Neural cell (in vitro differentiated cells): ENCODE data around the gene SEC22A. TPM values are rescaled to one million over a fixed set of nuclear protein-coding genes. Genes with fewer than 3 reads are reported as not detected.

Source experiments
- H2AFZ ChIP-seq: fragments of 200-600, 300-800 bp; sonication (generic), shearing (Covaris generic); 2 replicates; pipeline ENCODE4 v1.6.0; 2014; ENCODE audit warnings: low read depth, mild to moderate bottlenecking, antibody characterized with exemption, low read length, moderate library complexity
- H3F3A ChIP-seq: fragments of 200-600 bp; shearing (Covaris generic); 2 replicates; pipeline ENCODE4 v1.6.1; 2016; ENCODE audit warnings: mild to moderate bottlenecking, moderate library complexity, mixed read lengths, antibody characterized with exemption, low read length; ENCODE audit not compliant: insufficient read depth, poor library complexity, severe bottlenecking
- H3K27ac ChIP-seq: fragments of 200-600, 300-800 bp; sonication (generic), shearing (Covaris generic); 2 replicates; pipeline ENCODE4 v1.5.1; 2014; ENCODE audit warnings: mild to moderate bottlenecking, low read length, moderate library complexity
- H3K27me3 ChIP-seq: fragments of 300-800, 200-600 bp; sonication (generic), shearing (Covaris generic); 2 replicates; pipeline ENCODE4 v1.6.0; 2014; ENCODE audit warnings: mild to moderate bottlenecking, low read depth, low read length, moderate library complexity; ENCODE audit not compliant: insufficient read depth
- H3K36me3 ChIP-seq: fragments of 300-800, 200-600 bp; sonication (generic), shearing (Covaris generic); 2 replicates; pipeline ENCODE4 v1.5.1; 2014; ENCODE audit warnings: mild to moderate bottlenecking, antibody characterized with exemption, low read length, moderate library complexity; ENCODE audit not compliant: insufficient read depth
- H3K4me2 ChIP-seq: fragments of 300-800, 200-600 bp; sonication (generic), shearing (Covaris generic); 2 replicates; pipeline ENCODE4 v1.6.0; 2014; ENCODE audit warnings: mild to moderate bottlenecking, low read length
- H3K4me3 ChIP-seq: fragments of 300-800, 200-600 bp; sonication (generic), shearing (Covaris generic); 2 replicates; pipeline ENCODE4 v1.5.1; 2014; ENCODE audit warnings: mild to moderate bottlenecking, low read length, moderate library complexity
- H3K79me2 ChIP-seq: fragments of 200-600 bp; shearing (Covaris generic); replicated peaks from 2 replicates; pipeline ENCODE4 v1.6.0; 2014; ENCODE audit warnings: mild to moderate bottlenecking, low read length, moderate library complexity; ENCODE audit not compliant: insufficient read depth
- H3K9ac ChIP-seq: fragments of 300-800, 200-600 bp; sonication (generic), shearing (Covaris generic); 2 replicates; pipeline ENCODE4 v1.6.1; 2016; ENCODE audit warnings: mild to moderate bottlenecking, low read length, mixed read lengths
- H3K9me2 ChIP-seq: fragments of 200-600 bp; shearing (Covaris generic); 2 replicates; pipeline ENCODE4 v1.6.1; 2016; ENCODE audit warnings: mild to moderate bottlenecking, low read length, mixed read lengths; ENCODE audit not compliant: insufficient read depth
- H3K9me3 ChIP-seq: fragments of 200-600, 300-800 bp; sonication (generic), shearing (Covaris generic); 2 replicates; pipeline ENCODE4 v1.6.1; 2016; ENCODE audit warnings: mild to moderate bottlenecking, mixed run types, low read length, moderate library complexity, mixed read lengths
- H4K20me1 ChIP-seq: fragments of 200-600 bp; shearing (Covaris generic); 2 replicates; pipeline ENCODE4 v1.6.1; 2016; ENCODE audit warnings: mild to moderate bottlenecking, mixed run types; ENCODE audit not compliant: insufficient read depth
- CTCF ChIP-seq: fragments of 450-650 bp; IDR thresholded peaks from 2 replicates; pipeline ENCODE4 v1.5.1; 2014; ENCODE audit warnings: antibody characterized with exemption, mild to moderate bottlenecking, moderate library complexity; ENCODE audit not compliant: poor library complexity, severe bottlenecking
- EP300 ChIP-seq: fragments of 450-650 bp; conservative IDR thresholded peaks from 2 replicates; pipeline ENCODE4 v1.6.1; 2014; ENCODE audit warnings: antibody characterized with exemption, mild to moderate bottlenecking, moderate library complexity; ENCODE audit not compliant: poor library complexity, severe bottlenecking
- EZH2 ChIP-seq: fragments of 200-600, 300-800 bp; shearing (Covaris generic), sonication (generic); IDR thresholded peaks from 2 replicates; pipeline ENCODE4 v1.6.1; 2014; ENCODE audit warnings: antibody characterized with exemption, low read length, borderline replicate concordance, mild to moderate bottlenecking; ENCODE audit not compliant: insufficient read depth, poor library complexity, severe bottlenecking
- MXI1 ChIP-seq: fragments of 450-650 bp; conservative IDR thresholded peaks from 2 replicates; pipeline ENCODE4 v1.6.1; 2014; ENCODE audit warnings: antibody characterized with exemption, mild to moderate bottlenecking; ENCODE audit not compliant: poor library complexity, severe bottlenecking
- POLR2AphosphoS5 ChIP-seq: IDR thresholded peaks from 2 replicates; pipeline ENCODE4 v1.6.1; 2012
- RAD21 ChIP-seq: fragments of 450-650 bp; conservative IDR thresholded peaks from 2 replicates; pipeline ENCODE4 v1.6.1; 2014; ENCODE audit warnings: antibody characterized with exemption, mild to moderate bottlenecking, moderate library complexity
- REST ChIP-seq: IDR thresholded peaks from 2 replicates; pipeline ENCODE4 v1.6.1; 2012; ENCODE audit warnings: borderline replicate concordance
- SMC3 ChIP-seq: fragments of 450-650 bp; conservative IDR thresholded peaks from 2 replicates; pipeline ENCODE4 v1.6.1; 2014; ENCODE audit warnings: antibody characterized with exemption, mild to moderate bottlenecking, moderate library complexity; ENCODE audit not compliant: poor library complexity
- TAF1 ChIP-seq: IDR thresholded peaks from 2 replicates; pipeline ENCODE4 v1.6.1; 2012; ENCODE audit warnings: low read depth
- polyA plus RNA-seq: library from polyadenylated mRNA; depleted of rRNA; stranded (reverse); fragments of >200 nt; gene quantifications from 2 replicates; pipeline ENCODE4 v1.2.3, GENCODE V29; 2014

Gene SEC22A
- polyA plus RNA-seq, 1 donor from 2014 or later = 44.0 TPM

- H4K20me1 ChIP-seq = no peaks in the 10 kb centered on the region
- no peaks in the 10 kb centered on the region for H3K27me3 ChIP-seq
- no peak overlapping the region for H3K4me3 ChIP-seq
- H3K9me2 ChIP-seq = no peaks in the 10 kb centered on the region
- no peaks in the 10 kb centered on the region for H3K9me3 ChIP-seq
- H3K4me2 ChIP-seq = no peak overlapping the region
- H3K27ac ChIP-seq = no peak overlapping the region
- H2AFZ ChIP-seq = no peak overlapping the region
- TF ChIP-seq SMC3 = no peak
- TF ChIP-seq POLR2AphosphoS5 = no peak
- no peak for TF ChIP-seq CTCF
- no peak overlapping the region for H3K9ac ChIP-seq
- no peaks in the 10 kb centered on the region for H3F3A ChIP-seq
- no peaks in the 10 kb centered on the region for H3K36me3 ChIP-seq
- H3K79me2 ChIP-seq = no peaks in the 10 kb centered on the region
Observed at GRCh38 chr3:123283074-123283473, 81.3 kb downstream of the SEC22A start.

- TF ChIP-seq TAF1 (no peak), CTCF (no peak), MXI1 (no peak), RAD21 (no peak), SMC3 (no peak), EP300 (no peak), REST (no peak), POLR2AphosphoS5 (no peak), EZH2 (no peak)
- H4K20me1 ChIP-seq = no peaks in the 10 kb centered on the region
- H3K9me2 ChIP-seq = no peaks in the 10 kb centered on the region
- no peak overlapping the region for H3K4me3 ChIP-seq
- no peaks in the 10 kb centered on the region for H3K27me3 ChIP-seq
- H3K9me3 ChIP-seq = no peaks in the 10 kb centered on the region
- H3K4me2 ChIP-seq = no peak overlapping the region
- no peak overlapping the region for H3K9ac ChIP-seq
- H2AFZ ChIP-seq = no peak overlapping the region
- H3K79me2 ChIP-seq = no peaks in the 10 kb centered on the region
- no peaks in the 10 kb centered on the region for H3F3A ChIP-seq
- no peak overlapping the region for H3K27ac ChIP-seq
- no peaks in the 10 kb centered on the region for H3K36me3 ChIP-seq
Observed at GRCh38 chr3:123283657-123284398, 82.1 kb downstream of the SEC22A start.
